HG03097 (cell line): ENCODE measurements around the gene ZKSCAN4.

Experiments
- ATAC-seq: cut with Tn5 transposase; IDR thresholded peaks from one replicate; pipeline ENCODE4 v1.9.1; 2021; ENCODE audit not compliant: unreplicated experiment, low FRiP score

The ZKSCAN4 gene

GRCh38 chr6:28211840-28212509 is 40.1 kb downstream of the ZKSCAN4 start:
- ATAC-seq = no peak

- no peak for ATAC-seq
Observed at GRCh38 chr6:28209753-28210535, 42.1 kb downstream of the ZKSCAN4 start.

DNA sequence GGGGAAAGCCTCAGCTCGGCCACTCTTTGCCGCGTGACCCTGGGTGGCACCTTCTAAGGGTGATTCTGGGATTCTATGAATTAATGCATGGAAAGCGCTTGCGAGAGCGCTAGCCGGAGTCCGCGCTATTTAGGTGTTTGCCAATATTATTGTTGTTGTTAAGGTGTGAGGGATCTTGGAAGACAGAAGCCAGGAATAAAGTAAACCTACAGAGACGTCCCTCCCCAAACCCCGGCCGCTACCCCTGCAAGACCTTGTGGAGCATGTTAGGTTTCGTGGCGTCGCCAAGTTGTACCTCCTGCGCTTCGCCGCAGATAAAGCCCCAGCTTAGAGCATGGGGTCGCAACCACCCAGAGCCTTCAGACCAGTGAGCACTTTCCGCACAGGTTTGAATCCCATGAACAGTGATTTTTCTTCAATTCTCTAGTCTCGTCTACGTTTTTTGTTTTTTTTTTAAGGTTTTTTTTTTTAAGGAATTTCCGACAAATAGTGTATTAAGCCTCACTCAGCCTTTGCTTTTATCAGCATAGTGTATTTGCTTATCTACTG is 43.9 kb downstream of the ZKSCAN4 start:
- ATAC-seq = no peak

DNA sequence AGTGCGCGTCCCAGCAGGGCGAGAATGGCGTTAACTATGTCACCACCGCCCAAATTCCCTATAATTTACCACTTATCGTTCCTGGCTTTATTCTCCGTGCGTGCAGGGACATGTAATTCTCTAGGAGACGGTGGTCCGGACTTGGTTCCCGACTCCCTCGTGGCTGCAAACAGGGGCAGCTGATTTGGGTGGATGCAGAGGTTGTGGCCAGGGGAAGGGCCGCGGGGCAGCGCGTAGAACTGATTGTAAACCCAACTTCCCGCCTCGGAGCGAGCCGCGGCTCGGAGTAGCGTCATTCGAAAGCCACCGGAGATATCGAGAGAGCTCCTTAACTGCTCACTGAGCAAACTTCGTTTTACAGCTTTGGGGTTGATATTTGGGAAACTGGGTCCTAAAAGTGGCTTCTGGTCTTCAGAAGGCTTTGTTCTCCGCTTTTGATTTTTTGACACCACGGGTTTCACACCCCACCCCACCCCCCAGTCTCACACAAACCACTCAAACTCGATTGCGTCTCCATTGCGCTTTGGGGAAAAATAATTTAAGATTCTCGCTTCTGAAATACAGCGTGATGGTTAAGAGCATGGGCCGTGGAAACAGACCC is 44.5 kb downstream of the ZKSCAN4 start:
- ATAC-seq = no peak

- ATAC-seq = no peak
Observed at GRCh38 chr6:28206928-28207509, 45.0 kb downstream of the ZKSCAN4 start.

DNA sequence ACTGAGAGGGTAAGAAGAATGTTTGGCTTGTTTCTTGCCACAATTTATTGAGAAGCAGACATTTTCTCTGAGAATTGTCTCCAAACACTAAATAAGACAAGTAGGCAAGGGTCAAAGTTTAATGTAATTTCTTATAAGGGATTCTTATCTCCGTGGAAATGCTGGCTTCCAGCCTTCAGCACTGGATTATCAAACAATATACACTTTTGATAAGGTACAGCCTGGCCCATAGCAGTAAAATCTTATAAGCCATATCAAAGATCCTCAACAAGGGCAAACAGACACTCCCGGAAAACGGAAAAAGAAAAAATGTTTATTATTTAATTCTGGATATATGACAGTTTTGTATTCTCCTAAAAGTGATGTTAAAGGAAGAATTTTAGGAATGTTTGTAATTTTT is 45.5 kb downstream of the ZKSCAN4 start:
- no peak for ATAC-seq

DNA sequence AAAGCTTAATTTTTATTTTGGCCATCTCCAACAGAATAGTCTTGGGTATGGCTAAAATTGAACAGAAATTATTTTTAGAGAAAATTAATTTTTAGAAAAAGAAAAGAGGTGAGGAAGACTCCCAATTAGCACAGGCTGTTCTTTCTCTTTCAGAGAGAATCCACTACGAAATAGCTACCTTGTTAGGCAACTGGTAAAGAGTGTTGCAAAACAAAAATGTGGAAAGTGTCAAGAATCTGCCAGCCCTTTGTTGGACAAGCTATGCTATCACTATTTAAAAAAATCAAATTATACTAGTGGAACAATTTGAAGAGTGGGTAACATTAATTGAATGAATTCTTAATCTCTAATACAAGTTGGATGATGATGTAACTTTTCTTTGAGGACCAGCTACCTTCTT is 46.2 kb downstream of the ZKSCAN4 start:
- no peak for ATAC-seq

- no peak for ATAC-seq
Observed at GRCh38 chr6:28203201-28203600, 48.9 kb downstream of the ZKSCAN4 start.

DNA sequence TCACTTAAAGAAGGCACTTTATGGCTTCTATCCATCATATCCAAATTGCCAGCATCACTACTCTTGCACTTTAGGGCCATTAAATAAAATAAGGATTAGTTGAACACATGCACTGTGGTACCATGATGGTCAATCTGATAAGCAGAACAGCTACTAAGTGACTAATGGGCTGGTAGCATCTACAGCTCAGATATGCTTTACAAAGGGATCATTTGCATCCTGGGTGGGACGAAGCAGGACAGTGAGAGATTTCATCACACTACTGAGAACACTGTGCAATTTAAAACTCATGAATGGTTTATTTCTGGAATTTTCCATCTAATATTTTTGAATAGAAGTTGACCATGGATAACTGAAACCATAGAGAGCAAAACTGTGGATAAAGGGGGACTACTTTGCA is 52.0 kb downstream of the ZKSCAN4 start:
- ATAC-seq = no peak
